HepG2 (cell line): ENCODE data around the gene MAPK1. TPM values are rescaled to one million over a fixed set of nuclear protein-coding genes. Genes with fewer than 3 reads are reported as not detected.

Experiments
- ATAC-seq: fragments of 200-7000 bp; cut with Tn5 transposase; 3 replicates; pipeline ENCODE4 v1.9.1; 2020; ENCODE audit warnings: mild to moderate bottlenecking, moderate library complexity
- BruUV-seq: library from RNA; stranded (reverse); fragments of 400-500 nt; replicated peaks from 2 replicates; lab custom pipeline; 2021; lab: Mats Ljungman, UMichigan
- CTCF ChIA-PET: fragments of 300-600 bp; formaldehyde crosslinking; extraction: SDS; loops from one replicate; lab custom pipeline; 2021; ENCODE audit warnings: low total read pairs, inconsistent platforms, low intra/inter-chr PET ratio; lab: Yijun Ruan, JAX
- POLR2A ChIA-PET: fragments of 350-600 bp; sonication (Branson Sonifier 250); formaldehyde crosslinking; loops from one replicate; lab custom pipeline; 2020; ENCODE audit warnings: antibody characterized with exemption, inconsistent platforms; lab: Yijun Ruan, JAX
- DNase-seq: peaks from one replicate; pipeline ENCODE4 v3.0.0-alpha.2; 2015; ENCODE audit warnings: low spot score
- FAIRE-seq: peaks from 3 replicates; lab custom pipeline; 2011; peaks lifted over from hg19 to GRCh38; lab: Jason Lieb, UNC
- H2AFZ ChIP-seq: one replicate; pipeline ENCODE4 v1.6.1; 2011; ENCODE audit warnings: low read length, inconsistent platforms
- H3K27ac ChIP-seq: fragments of 300-600 bp; 3 replicates; pipeline ENCODE4 v1.8.0; 2011; ENCODE audit warnings: mixed run types, mild to moderate bottlenecking, mixed read lengths, low read length, inconsistent platforms; ENCODE audit not compliant: insufficient read depth; ENCODE audit errors: extremely low read length
- H3K27me3 ChIP-seq, 2 experiments: fragments of 200-600 bp in 1 of 2; 2 replicates in 1 of 2; 3 replicates in 1 of 2; pipeline versions ENCODE4 v1.6.0 to v1.8.0; 2011; ENCODE audit warnings: low read length in 2 of 2, mild to moderate bottlenecking in 2 of 2, moderate library complexity in 2 of 2, inconsistent platforms in 1 of 2; ENCODE audit not compliant: insufficient read depth in 2 of 2, control insufficient read depth in 1 of 2
- H3K36me3 ChIP-seq, 2 experiments: fragments of 200-600 bp in 1 of 2; replicated peaks in 1 of 2; 2 replicates in 1 of 2; 3 replicates in 1 of 2; pipeline versions ENCODE4 v1.5.1 to v1.8.0; 2011; ENCODE audit warnings: low read length in 2 of 2, inconsistent platforms in 1 of 2; ENCODE audit not compliant: insufficient read depth in 2 of 2, control insufficient read depth in 1 of 2
- H3K4me1 ChIP-seq: 2 replicates; pipeline ENCODE4 v1.5.1; 2012; ENCODE audit warnings: low read length, inconsistent platforms; ENCODE audit not compliant: insufficient read depth
- H3K4me2 ChIP-seq: 2 replicates; pipeline ENCODE4 v1.6.0; 2011; ENCODE audit warnings: low read depth, low read length, inconsistent platforms
- H3K4me3 ChIP-seq, 3 experiments: fragments of 200-600 bp in 1 of 3; sonication (generic), shearing (Covaris generic) in 1 of 3; replicated peaks in 1 of 3; 2 replicates each; pipeline ENCODE4 v1.5.1; 2011 to 2016; ENCODE audit warnings: low read length in 3 of 3, inconsistent platforms in 2 of 3, low read depth in 2 of 3, mild to moderate bottlenecking in 2 of 3, control low read depth in 1 of 3, mixed read lengths in 1 of 3; ENCODE audit not compliant: insufficient read depth in 1 of 3
- H3K79me2 ChIP-seq: one replicate; pipeline ENCODE4 v1.6.1; 2011; ENCODE audit warnings: low read length, inconsistent platforms; ENCODE audit not compliant: insufficient read depth
- H3K9ac ChIP-seq: 2 replicates; pipeline ENCODE4 v1.6.0; 2011; ENCODE audit warnings: mild to moderate bottlenecking, low read depth, low read length, inconsistent platforms; ENCODE audit not compliant: insufficient read depth
- H3K9me3 ChIP-seq: 2 replicates; pipeline ENCODE4 v1.5.1; 2012; ENCODE audit warnings: mild to moderate bottlenecking, low read length
- H4K20me1 ChIP-seq: 2 replicates; pipeline ENCODE4 v1.6.0; 2011; ENCODE audit warnings: inconsistent platforms, mild to moderate bottlenecking, low read length, moderate library complexity; ENCODE audit not compliant: insufficient read depth
- NPAS2 ChIP-seq: sonication (generic); formaldehyde crosslinking; IDR thresholded peaks from 2 replicates; pipeline ENCODE4 v1.8.0; 2022; ENCODE audit warnings: mild to moderate bottlenecking, missing genetic modification reagents, borderline replicate concordance
- REXO4 ChIP-seq: sonication (generic); formaldehyde crosslinking; IDR thresholded peaks from 2 replicates; pipeline ENCODE4 v1.8.0; 2022; ENCODE audit warnings: missing genetic modification reagents, mild to moderate bottlenecking, borderline replicate concordance
- SAFB2 ChIP-seq: sonication (generic); formaldehyde crosslinking; IDR thresholded peaks from 2 replicates; pipeline ENCODE4 v1.5.1; 2020; ENCODE audit warnings: missing genetic modification reagents, low read depth, mild to moderate bottlenecking, borderline replicate concordance
- ZFP82 ChIP-seq: sonication (generic); formaldehyde crosslinking; IDR thresholded peaks from 2 replicates; pipeline ENCODE4 v1.5.1; 2020; ENCODE audit warnings: mild to moderate bottlenecking, missing genetic modification reagents, borderline replicate concordance
- ZNF235 ChIP-seq: sonication (generic); formaldehyde crosslinking; IDR thresholded peaks from 2 replicates; pipeline ENCODE4 v1.8.1; 2023; ENCODE audit warnings: mild to moderate bottlenecking, missing genetic modification reagents, borderline replicate concordance
- ZNF382 ChIP-seq: sonication (generic); formaldehyde crosslinking; IDR thresholded peaks from 2 replicates; pipeline ENCODE4 v1.5.0; 2020; ENCODE audit warnings: missing genetic modification reagents, mild to moderate bottlenecking, borderline replicate concordance
- ZNF746 ChIP-seq: sonication (generic); formaldehyde crosslinking; IDR thresholded peaks from 2 replicates; pipeline ENCODE4 v1.8.0; 2022; ENCODE audit warnings: mild to moderate bottlenecking, missing genetic modification reagents
- WGBS: methylation state at CpG from one replicate; pipeline ENCODE4 v1.1.6; 2017; ENCODE audit warnings: low lambda C conversion rate; 5-methylcytosine and 5-hydroxymethylcytosine counted together
- in situ Hi-C: cut with HindIII; loops from 2 replicates; pipeline ENCODE4 v1.10.0; 2017; ENCODE audit warnings: low pct_unique_long_range_greater_than_20kb; ENCODE audit not compliant: extremely low pct_ligation_motif_present
- intact Hi-C: fragments of 100-400 bp; cut with micrococcal nuclease; formaldehyde crosslinking; loops from one replicate; pipeline ENCODE4 v1.10.0; 2022; ENCODE audit not compliant: unreplicated experiment
- polyA plus RNA-seq, 8 experiments: library from polyadenylated mRNA; depleted of rRNA in 3 of 8; stranded (reverse) in 7 of 8; unstranded in 1 of 8; fragments of >200 nt; fragmentation: Illumina TruSeq in 4 of 8; extraction: Trizol in 4 of 8; gene quantifications; 2 replicates each; pipeline versions ENCODE4 v1.2.1 to v1.2.3, GENCODE V29; 2011 to 2016; ENCODE audit warnings: low read depth in 4 of 8, missing spikeins in 1 of 8, mixed read lengths in 1 of 8; ENCODE audit not compliant: insufficient read depth in 1 of 8
- total RNA-seq, 5 experiments: library from RNA; depleted of rRNA; stranded (reverse); fragments of >200 nt; fragmentation: Illumina TruSeq; extraction: Trizol; gene quantifications; 2 replicates each; pipeline ENCODE4 v1.2.3, GENCODE V29; 2016; ENCODE audit warnings: low read depth in 1 of 5
- TF ChIP-seq, protein P1 (sequence below): sonication (generic); formaldehyde crosslinking; IDR thresholded peaks from 2 replicates; pipeline ENCODE4 v1.5.0; 2020; ENCODE audit warnings: mild to moderate bottlenecking, missing genetic modification reagents
- TF ChIP-seq, protein P2 (sequence below): sonication (generic); formaldehyde crosslinking; IDR thresholded peaks from 2 replicates; pipeline ENCODE4 v1.5.1; 2020; ENCODE audit warnings: mild to moderate bottlenecking, missing genetic modification reagents
- TF ChIP-seq, protein P3 (sequence below): sonication (generic); formaldehyde crosslinking; IDR thresholded peaks from 2 replicates; pipeline ENCODE4 v1.5.1; 2020; ENCODE audit warnings: missing genetic modification reagents, mild to moderate bottlenecking, borderline replicate concordance

MAPK1 gene
- total and polyA plus RNA-seq, 2 of the 13 experiments (the other 11 are each of a cell fraction or from before 2014, with no cell fraction given) = 107 to 114 TPM

DNA sequence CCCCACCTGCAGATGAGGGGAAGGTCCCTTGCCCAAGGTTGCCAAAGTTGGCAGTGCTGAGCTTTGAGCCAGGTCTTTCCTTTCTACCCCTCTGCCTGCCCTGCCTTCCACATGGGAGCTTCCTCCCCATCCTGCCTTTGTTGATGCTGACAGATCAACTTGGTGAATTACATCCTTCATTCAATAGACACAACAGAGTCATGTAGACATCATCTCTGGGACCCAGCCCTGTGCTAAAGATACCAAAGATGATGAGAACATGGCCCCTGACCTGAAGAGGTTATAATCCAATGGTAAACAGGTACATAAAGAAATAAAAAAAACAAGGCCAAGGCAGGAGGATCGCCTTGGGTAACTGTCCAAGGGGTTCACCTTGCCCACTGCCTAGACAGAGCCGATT is 42.4 kb upstream of the MAPK1 start:
- POLR2A ChIA-PET = no interaction called here
- WGBS = 25% methylated on average over 2 of the region's 2 CpGs
- Histone ChIP-seq H3K4me2 (no peak overlapping the region), H3K9ac (no peak overlapping the region), H3K36me3 (no peaks in the 10 kb centered on the region), H3K27ac (no peak overlapping the region), H3K4me1 (no peaks in the 10 kb centered on the region), H3K27me3 (no peaks in the 10 kb centered on the region), H2AFZ (no peak overlapping the region), H4K20me1 (no peaks in the 10 kb centered on the region), H3K4me3 (no peak overlapping the region), H3K79me2 (no peaks in the 10 kb centered on the region), H3K9me3 (no peaks in the 10 kb centered on the region)
- CTCF ChIA-PET = no interaction called here
- ATAC-seq (no peak), FAIRE-seq (no peak), DNase-seq (no peak)
- intact Hi-C loops = no loop called here
- in situ Hi-C loops = no loop called here
- no TSS peak for BruUV-seq
- no peak for TF ChIP-seq ZNF382 (CRISPR knock-in tag)
- TF ChIP-seq ZNF746 (CRISPR knock-in tag) = no peak
- no peak for TF ChIP-seq REXO4 (CRISPR knock-in tag)
- TF ChIP-seq, protein P1, sequence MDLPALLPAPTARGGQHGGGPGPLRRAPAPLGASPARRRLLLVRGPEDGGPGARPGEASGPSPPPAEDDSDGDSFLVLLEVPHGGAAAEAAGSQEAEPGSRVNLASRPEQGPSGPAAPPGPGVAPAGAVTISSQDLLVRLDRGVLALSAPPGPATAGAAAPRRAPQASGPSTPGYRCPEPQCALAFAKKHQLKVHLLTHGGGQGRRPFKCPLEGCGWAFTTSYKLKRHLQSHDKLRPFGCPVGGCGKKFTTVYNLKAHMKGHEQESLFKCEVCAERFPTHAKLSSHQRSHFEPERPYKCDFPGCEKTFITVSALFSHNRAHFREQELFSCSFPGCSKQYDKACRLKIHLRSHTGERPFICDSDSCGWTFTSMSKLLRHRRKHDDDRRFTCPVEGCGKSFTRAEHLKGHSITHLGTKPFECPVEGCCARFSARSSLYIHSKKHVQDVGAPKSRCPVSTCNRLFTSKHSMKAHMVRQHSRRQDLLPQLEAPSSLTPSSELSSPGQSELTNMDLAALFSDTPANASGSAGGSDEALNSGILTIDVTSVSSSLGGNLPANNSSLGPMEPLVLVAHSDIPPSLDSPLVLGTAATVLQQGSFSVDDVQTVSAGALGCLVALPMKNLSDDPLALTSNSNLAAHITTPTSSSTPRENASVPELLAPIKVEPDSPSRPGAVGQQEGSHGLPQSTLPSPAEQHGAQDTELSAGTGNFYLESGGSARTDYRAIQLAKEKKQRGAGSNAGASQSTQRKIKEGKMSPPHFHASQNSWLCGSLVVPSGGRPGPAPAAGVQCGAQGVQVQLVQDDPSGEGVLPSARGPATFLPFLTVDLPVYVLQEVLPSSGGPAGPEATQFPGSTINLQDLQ = no peak
- no peak for TF ChIP-seq NPAS2 (CRISPR knock-in tag)
- TF ChIP-seq, protein P2, sequence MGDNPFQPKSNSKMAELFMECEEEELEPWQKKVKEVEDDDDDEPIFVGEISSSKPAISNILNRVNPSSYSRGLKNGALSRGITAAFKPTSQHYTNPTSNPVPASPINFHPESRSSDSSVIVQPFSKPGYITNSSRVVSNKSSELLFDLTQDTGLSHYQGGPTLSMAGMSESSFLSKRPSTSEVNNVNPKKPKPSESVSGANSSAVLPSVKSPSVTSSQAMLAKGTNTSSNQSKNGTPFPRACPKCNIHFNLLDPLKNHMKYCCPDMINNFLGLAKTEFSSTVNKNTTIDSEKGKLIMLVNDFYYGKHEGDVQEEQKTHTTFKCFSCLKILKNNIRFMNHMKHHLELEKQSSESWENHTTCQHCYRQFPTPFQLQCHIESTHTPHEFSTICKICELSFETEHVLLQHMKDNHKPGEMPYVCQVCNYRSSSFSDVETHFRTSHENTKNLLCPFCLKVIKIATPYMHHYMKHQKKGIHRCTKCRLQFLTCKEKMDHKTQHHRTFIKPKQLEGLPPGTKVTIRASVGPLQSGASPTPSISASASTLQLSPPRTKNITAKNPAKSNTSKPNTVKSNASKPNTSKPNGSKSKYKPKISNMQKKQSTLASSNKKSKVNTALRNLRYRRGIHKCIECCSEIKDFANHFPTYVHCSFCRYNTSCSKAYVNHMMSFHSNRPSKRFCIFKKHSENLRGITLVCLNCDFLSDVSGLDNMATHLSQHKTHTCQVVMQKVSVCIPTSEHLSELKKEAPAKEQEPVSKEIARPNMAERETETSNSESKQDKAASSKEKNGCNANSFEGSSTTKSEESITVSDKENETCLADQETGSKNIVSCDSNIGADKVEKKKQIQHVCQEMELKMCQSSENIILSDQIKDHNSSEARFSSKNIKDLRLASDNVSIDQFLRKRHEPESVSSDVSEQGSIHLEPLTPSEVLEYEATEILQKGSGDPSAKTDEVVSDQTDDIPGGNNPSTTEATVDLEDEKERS = no peak
- TF ChIP-seq, protein P3, sequence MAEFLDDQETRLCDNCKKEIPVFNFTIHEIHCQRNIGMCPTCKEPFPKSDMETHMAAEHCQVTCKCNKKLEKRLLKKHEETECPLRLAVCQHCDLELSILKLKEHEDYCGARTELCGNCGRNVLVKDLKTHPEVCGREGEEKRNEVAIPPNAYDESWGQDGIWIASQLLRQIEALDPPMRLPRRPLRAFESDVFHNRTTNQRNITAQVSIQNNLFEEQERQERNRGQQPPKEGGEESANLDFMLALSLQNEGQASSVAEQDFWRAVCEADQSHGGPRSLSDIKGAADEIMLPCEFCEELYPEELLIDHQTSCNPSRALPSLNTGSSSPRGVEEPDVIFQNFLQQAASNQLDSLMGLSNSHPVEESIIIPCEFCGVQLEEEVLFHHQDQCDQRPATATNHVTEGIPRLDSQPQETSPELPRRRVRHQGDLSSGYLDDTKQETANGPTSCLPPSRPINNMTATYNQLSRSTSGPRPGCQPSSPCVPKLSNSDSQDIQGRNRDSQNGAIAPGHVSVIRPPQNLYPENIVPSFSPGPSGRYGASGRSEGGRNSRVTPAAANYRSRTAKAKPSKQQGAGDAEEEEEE (CRISPR knock-in tag) = no peak
- TF ChIP-seq SAFB2 = no peak
- no peak for TF ChIP-seq ZFP82 (CRISPR knock-in tag)
- TF ChIP-seq ZNF235 = no peak
